ENCODE measurements around the gene USP30.

USP30 gene

DNA sequence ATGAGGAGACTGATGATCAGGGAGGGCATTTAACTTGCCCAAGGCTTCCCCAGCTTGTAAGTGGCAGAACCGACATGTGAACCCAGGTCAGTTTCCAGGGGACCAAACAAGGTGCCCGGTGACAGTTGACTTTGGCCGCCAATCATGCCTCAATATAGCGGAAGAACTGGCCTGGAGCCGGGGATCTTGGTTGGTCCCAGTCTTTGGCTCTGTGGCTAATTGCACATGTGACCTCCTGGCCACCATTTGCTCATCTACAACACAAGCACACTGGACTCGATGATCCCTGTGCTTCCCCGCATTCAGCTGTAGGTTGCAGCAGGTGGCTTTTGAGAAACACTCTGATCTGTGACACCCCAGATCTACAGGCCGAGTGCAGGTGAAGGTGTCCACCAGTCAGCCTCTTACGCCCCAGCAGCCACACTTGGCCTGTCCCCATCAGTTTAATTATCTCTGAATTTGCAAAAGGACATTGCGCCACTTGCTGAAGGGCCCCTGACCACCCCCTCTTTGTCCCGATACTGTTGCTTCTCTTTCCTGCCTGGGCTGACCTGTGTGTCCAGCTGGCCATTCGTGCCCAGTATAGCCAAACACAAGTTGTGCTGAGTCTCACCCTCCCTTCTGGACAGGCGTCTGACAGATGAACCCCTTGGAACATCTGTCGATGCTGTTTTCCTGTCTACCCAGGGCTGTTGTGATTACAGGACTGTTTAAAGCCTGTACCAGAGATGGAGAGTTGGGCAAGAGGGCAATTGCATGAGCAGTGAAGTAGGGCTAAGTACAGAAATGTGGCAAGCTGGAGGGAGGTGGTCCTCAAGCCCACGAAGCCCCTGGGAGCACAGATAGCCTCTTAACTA lies 78.1 kb downstream of the USP30 start:
- no peak for DNase-seq

GRCh38 chr12:109131154-109132050 lies 79.0 kb downstream of the USP30 start:
- DNase-seq: peak in 5 of 14 donors; percentile 10 to 73 (median 15)

DNA sequence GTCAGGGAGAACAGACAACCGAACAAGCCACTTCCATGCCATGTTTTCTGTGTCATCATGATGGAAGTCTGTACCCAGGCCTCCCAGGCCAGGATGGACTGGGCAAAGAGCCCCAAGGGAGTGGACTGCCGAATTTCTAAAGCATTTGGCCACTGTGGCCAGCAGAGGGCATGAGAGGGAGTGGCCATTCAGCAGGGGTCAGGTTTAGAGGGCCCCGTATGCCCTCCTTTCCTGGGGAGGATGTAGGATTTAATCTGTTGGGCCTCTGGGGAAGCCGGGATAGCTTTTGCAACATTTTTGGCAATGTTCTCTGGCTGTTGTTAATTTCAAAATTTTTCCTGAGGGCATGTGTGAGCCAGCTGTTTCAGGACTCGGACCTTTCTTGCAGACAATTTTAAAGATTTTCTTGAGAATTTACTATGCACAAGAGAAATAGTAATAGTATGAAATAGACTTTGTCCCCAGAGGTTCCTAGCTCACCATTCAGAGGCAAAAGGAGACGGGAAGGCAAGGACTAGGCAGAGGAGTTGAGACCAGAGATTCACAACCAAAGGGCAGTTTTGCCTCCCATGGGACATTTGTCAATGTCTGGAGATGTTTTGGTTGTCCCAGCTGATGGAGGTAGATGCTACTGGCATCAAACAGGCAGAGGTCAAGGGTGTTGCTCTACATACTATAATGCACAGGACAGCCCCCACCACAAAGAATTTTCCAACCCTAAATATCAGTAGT lies 82.0 kb downstream of the USP30 start:
- peak in 1 of 14 donors; percentile 20 for DNase-seq

GRCh38 chr12:109137055-109137454 lies 84.7 kb downstream of the USP30 start:
- DNase-seq: no peak
